Activated naive CD4-positive, alpha-beta T cell treated with anti-CD3 and anti-CD28 coated beads for 36 hours (primary cell): Measurements from ENCODE around the gene TANGO6. TPM values are rescaled to one million over a fixed set of nuclear protein-coding genes. Genes with fewer than 3 reads are reported as not detected.
"Not testable (repeated sequence)": the region's sequence is repeated elsewhere in the genome, so short reads cannot be mapped to it uniquely, and the experiment has no call there.

Experiments used
- CTCF ChIA-PET: fragments of 350-600 bp; sonication (Branson Sonifier 250); formaldehyde crosslinking; loops from one replicate; lab custom pipeline; 2021; ENCODE audit warnings: antibody characterized with exemption; lab: Charles Lee
- DNase-seq: peaks from one replicate; pipeline ENCODE4 v3.0.0-alpha.2; 2020
- H3K27ac Mint-ChIP-seq: one replicate; pipeline ENCODE4 v1.8.0; 2021; ENCODE audit warnings: mild to moderate bottlenecking, mixed read lengths
- H3K27me3 Mint-ChIP-seq: one replicate; pipeline ENCODE4 v1.8.0; 2021; ENCODE audit warnings: low read depth, mixed read lengths
- H3K36me3 Mint-ChIP-seq: one replicate; pipeline ENCODE4 v1.8.0; 2021; ENCODE audit warnings: low read depth, mixed read lengths
- H3K4me1 Mint-ChIP-seq: one replicate; pipeline ENCODE4 v1.8.0; 2021; ENCODE audit warnings: low read depth, mixed read lengths
- H3K4me3 Mint-ChIP-seq: one replicate; pipeline ENCODE4 v1.8.0; 2021; ENCODE audit warnings: mild to moderate bottlenecking, moderate library complexity, mixed read lengths
- H3K9me3 Mint-ChIP-seq: one replicate; pipeline ENCODE4 v1.8.0; 2021; ENCODE audit warnings: mixed read lengths
- intact Hi-C: fragments of 100-400 bp; cut with micrococcal nuclease; formaldehyde crosslinking; loops from one replicate; pipeline ENCODE4 v1.15.1; 2023
- total RNA-seq, 2 experiments: library from RNA; stranded (reverse); gene quantifications; one replicate each; pipeline ENCODE4 v1.2.3, GENCODE V29; 2021

The TANGO6 gene
- total RNA-seq, 2 experiments from 2014 or later: 21.6 to 22.3 TPM

GRCh38 chr16:68834550-68834949, 8.8 kb upstream of the TANGO6 start:
- H3K27ac Mint-ChIP-seq: no peak overlapping the region

GRCh38 chr16:68835970-68836369, 7.4 kb upstream of the TANGO6 start:
- Mint-ChIP-seq H3K27ac (no peak overlapping the region), H3K4me1 (peaks cover 2% of the 10 kb centered on the region), H3K36me3 (no peaks in the 10 kb centered on the region), H3K4me3 (no peak overlapping the region), H3K9me3 (no peaks in the 10 kb centered on the region), H3K27me3 (no peaks in the 10 kb centered on the region)
- intact Hi-C loops: no loop called here
- no peak for DNase-seq
- CTCF ChIA-PET: interaction anchor here (0.6 kb wide), 1 partner anchor 966 kb away, joined by 3 read pairs; no protein-coding TSS in a partner anchor

More at GRCh38 chr16:68834550-68834949, 8.8 kb upstream of the TANGO6 start:
- intact Hi-C loops: no loop called here
- no peak overlapping the region for H3K4me3 Mint-ChIP-seq
- CTCF ChIA-PET: interaction anchor here (0.6 to 1.1 kb wide), 2 partner anchors 9 to 26 kb away, joined by 4 to 6 read pairs; partner anchors contain the start of gene TANGO6
- no peak for DNase-seq
- H3K36me3 Mint-ChIP-seq: no peaks in the 10 kb centered on the region
- peaks cover 4% of the 10 kb centered on the region for H3K27me3 Mint-ChIP-seq
- no peaks in the 10 kb centered on the region for H3K9me3 Mint-ChIP-seq
- H3K4me1 Mint-ChIP-seq: peaks cover 2% of the 10 kb centered on the region

- Mint-ChIP-seq H3K36me3 (no peaks in the 10 kb centered on the region), H3K27me3 (no peaks in the 10 kb centered on the region), H3K27ac (no peak overlapping the region), H3K9me3 (no peaks in the 10 kb centered on the region), H3K4me3 (no peak overlapping the region), H3K4me1 (peaks cover 11% of the 10 kb centered on the region)
- no peak for DNase-seq
- intact Hi-C loops: loop anchor here (10.0 kb wide), 1 partner anchor 915 kb away; the partner anchor contains the start of gene NOB1
- CTCF ChIA-PET: interaction anchor here (0.8 kb wide), 1 partner anchor 250 kb away, joined by 5 read pairs; no protein-coding TSS in a partner anchor
Measured at GRCh38 chr16:68839831-68840230, 3.5 kb upstream of the TANGO6 start.

- not testable (repeated sequence) for H3K36me3 Mint-ChIP-seq, H3K27me3 Mint-ChIP-seq, H3K9me3 Mint-ChIP-seq
- H3K27ac Mint-ChIP-seq: peak overlapping the region; percentile 86
- H3K4me1 Mint-ChIP-seq: peaks cover 26% of the 10 kb centered on the region
- intact Hi-C loops: loop anchor here (1.0 to 10.0 kb wide), 4 partner anchors 87 to 912 kb away; partner anchors contain the start of gene NOB1
- DNase-seq: peak; percentile 8
- H3K4me3 Mint-ChIP-seq: peak overlapping the region; percentile 96
- CTCF ChIA-PET: interaction anchor here (0.5 to 2.1 kb wide), 7 partner anchors 8 to 915 kb away, joined by 3 to 11 read pairs (median 3); no protein-coding TSS in a partner anchor
Measured at GRCh38 chr16:68842964-68843481, 308 bp upstream of the TANGO6 start.

GRCh38 chr16:68844211-68844564, 857 bp downstream of the TANGO6 start:
- Mint-ChIP-seq H3K27me3 (no peaks in the 10 kb centered on the region), H3K36me3 (no peaks in the 10 kb centered on the region), H3K27ac (peak overlapping the region; percentile 89), H3K4me1 (peaks cover 29% of the 10 kb centered on the region), H3K9me3 (no peaks in the 10 kb centered on the region), H3K4me3 (peak overlapping the region; percentile 96)
- intact Hi-C loops: loop anchor here (10.0 kb wide), 1 partner anchor 911 kb away; the partner anchor contains the start of gene NOB1
- CTCF ChIA-PET: interaction anchor here (0.6 to 2.1 kb wide), 6 partner anchors 9 to 268 kb away, joined by 3 to 11 read pairs (median 4); no protein-coding TSS in a partner anchor
- no peak for DNase-seq

GRCh38 chr16:68848786-68849185, 5.5 kb downstream of the TANGO6 start:
- intact Hi-C loops: loop anchor here (10.0 kb wide), 1 partner anchor 906 kb away; the partner anchor contains the start of gene NOB1
- Mint-ChIP-seq H3K4me1 (peaks cover 32% of the 10 kb centered on the region), H3K9me3 (no peaks in the 10 kb centered on the region), H3K27ac (no peak overlapping the region), H3K36me3 (no peaks in the 10 kb centered on the region), H3K27me3 (no peaks in the 10 kb centered on the region), H3K4me3 (no peak overlapping the region)
- no peak for DNase-seq
- CTCF ChIA-PET: no interaction called here

- intact Hi-C loops: no loop called here
- Mint-ChIP-seq H3K4me3 (no peak overlapping the region), H3K27ac (no peak overlapping the region), H3K36me3 (no peaks in the 10 kb centered on the region), H3K4me1 (peaks cover 22% of the 10 kb centered on the region), H3K9me3 (no peaks in the 10 kb centered on the region), H3K27me3 (no peaks in the 10 kb centered on the region)
- CTCF ChIA-PET: no interaction called here
- DNase-seq: no peak
Measured at GRCh38 chr16:68850481-68850880, 7.2 kb downstream of the TANGO6 start.

- Mint-ChIP-seq H3K36me3 (no peaks in the 10 kb centered on the region), H3K4me3 (no peak overlapping the region), H3K27me3 (no peaks in the 10 kb centered on the region), H3K9me3 (no peaks in the 10 kb centered on the region), H3K27ac (no peak overlapping the region), H3K4me1 (peaks cover 25% of the 10 kb centered on the region)
- no peak for DNase-seq
- CTCF ChIA-PET: no interaction called here
- intact Hi-C loops: no loop called here
Measured at GRCh38 chr16:68851601-68852000, 8.3 kb downstream of the TANGO6 start.

GRCh38 chr16:68857479-68857878, 14.1 kb downstream of the TANGO6 start:
- Mint-ChIP-seq H3K9me3 (no peaks in the 10 kb centered on the region), H3K36me3 (peaks cover 9% of the 10 kb centered on the region), H3K27me3 (no peaks in the 10 kb centered on the region), H3K4me1 (peaks cover 9% of the 10 kb centered on the region), H3K4me3 (no peak overlapping the region), H3K27ac (no peak overlapping the region)
- CTCF ChIA-PET: no interaction called here
- DNase-seq: no peak
- intact Hi-C loops: no loop called here

- H3K36me3 Mint-ChIP-seq: peaks cover 12% of the 10 kb centered on the region
- peaks cover 6% of the 10 kb centered on the region for H3K4me1 Mint-ChIP-seq
- CTCF ChIA-PET: no interaction called here
- no peak overlapping the region for H3K27ac Mint-ChIP-seq
- H3K27me3 Mint-ChIP-seq: no peaks in the 10 kb centered on the region
- DNase-seq: no peak
- H3K9me3 Mint-ChIP-seq: no peaks in the 10 kb centered on the region
- intact Hi-C loops: no loop called here
- H3K4me3 Mint-ChIP-seq: no peak overlapping the region
Measured at GRCh38 chr16:68859828-68860227, 16.5 kb downstream of the TANGO6 start.

- intact Hi-C loops: no loop called here
- CTCF ChIA-PET: interaction anchor here (1.1 kb wide), 1 partner anchor 18 kb away, joined by 3 read pairs; the partner anchor contains the start of gene TANGO6
- Mint-ChIP-seq H3K27ac (no peak overlapping the region), H3K4me1 (peaks cover 3% of the 10 kb centered on the region), H3K36me3 (peaks cover 15% of the 10 kb centered on the region), H3K9me3 (no peaks in the 10 kb centered on the region), H3K4me3 (no peak overlapping the region), H3K27me3 (no peaks in the 10 kb centered on the region)
- DNase-seq: no peak
Measured at GRCh38 chr16:68860978-68861892, 17.9 kb downstream of the TANGO6 start.

- H3K4me3 Mint-ChIP-seq: no peak overlapping the region
- H3K36me3 Mint-ChIP-seq: peaks cover 21% of the 10 kb centered on the region
- CTCF ChIA-PET: interaction anchor here (0.6 kb wide), 1 partner anchor 257 kb away, joined by 3 read pairs; no protein-coding TSS in a partner anchor
- H3K4me1 Mint-ChIP-seq: no peaks in the 10 kb centered on the region
- intact Hi-C loops: no loop called here
- no peak for DNase-seq
- no peaks in the 10 kb centered on the region for H3K9me3 Mint-ChIP-seq
- H3K27ac Mint-ChIP-seq: no peak overlapping the region
- H3K27me3 Mint-ChIP-seq: no peaks in the 10 kb centered on the region
Measured at GRCh38 chr16:68866933-68867332, 23.6 kb downstream of the TANGO6 start.
